ENCODE data around the gene MDN1. TPM values are rescaled to one million over a fixed set of nuclear protein-coding genes. Genes with fewer than 3 reads are reported as not detected.
A peak's percentile ranks its signal among the peaks of the same experiment; 100 is the strongest.

MDN1 gene, protein sequence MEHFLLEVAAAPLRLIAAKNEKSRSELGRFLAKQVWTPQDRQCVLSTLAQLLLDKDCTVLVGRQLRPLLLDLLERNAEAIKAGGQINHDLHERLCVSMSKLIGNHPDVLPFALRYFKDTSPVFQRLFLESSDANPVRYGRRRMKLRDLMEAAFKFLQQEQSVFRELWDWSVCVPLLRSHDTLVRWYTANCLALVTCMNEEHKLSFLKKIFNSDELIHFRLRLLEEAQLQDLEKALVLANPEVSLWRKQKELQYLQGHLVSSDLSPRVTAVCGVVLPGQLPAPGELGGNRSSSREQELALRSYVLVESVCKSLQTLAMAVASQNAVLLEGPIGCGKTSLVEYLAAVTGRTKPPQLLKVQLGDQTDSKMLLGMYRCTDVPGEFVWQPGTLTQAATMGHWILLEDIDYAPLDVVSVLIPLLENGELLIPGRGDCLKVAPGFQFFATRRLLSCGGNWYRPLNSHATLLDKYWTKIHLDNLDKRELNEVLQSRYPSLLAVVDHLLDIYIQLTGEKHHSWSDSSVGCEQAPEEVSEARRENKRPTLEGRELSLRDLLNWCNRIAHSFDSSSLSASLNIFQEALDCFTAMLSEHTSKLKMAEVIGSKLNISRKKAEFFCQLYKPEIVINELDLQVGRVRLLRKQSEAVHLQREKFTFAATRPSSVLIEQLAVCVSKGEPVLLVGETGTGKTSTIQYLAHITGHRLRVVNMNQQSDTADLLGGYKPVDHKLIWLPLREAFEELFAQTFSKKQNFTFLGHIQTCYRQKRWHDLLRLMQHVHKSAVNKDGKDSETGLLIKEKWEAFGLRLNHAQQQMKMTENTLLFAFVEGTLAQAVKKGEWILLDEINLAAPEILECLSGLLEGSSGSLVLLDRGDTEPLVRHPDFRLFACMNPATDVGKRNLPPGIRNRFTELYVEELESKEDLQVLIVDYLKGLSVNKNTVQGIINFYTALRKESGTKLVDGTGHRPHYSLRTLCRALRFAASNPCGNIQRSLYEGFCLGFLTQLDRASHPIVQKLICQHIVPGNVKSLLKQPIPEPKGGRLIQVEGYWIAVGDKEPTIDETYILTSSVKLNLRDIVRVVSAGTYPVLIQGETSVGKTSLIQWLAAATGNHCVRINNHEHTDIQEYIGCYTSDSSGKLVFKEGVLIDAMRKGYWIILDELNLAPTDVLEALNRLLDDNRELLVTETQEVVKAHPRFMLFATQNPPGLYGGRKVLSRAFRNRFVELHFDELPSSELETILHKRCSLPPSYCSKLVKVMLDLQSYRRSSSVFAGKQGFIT (N-terminal part only)
- 43.4 to 52.0 TPM (median 47.1 TPM) in 3 replicates for total RNA-seq

GRCh38 chr6:89819336-89820130 lies at the start of gene MDN1:
Gene MDN1 (minus strand): TSS chr6:89819794. CDS start chr6:89819607, 187 bp downstream.
- TF ChIP-seq, protein P1, sequence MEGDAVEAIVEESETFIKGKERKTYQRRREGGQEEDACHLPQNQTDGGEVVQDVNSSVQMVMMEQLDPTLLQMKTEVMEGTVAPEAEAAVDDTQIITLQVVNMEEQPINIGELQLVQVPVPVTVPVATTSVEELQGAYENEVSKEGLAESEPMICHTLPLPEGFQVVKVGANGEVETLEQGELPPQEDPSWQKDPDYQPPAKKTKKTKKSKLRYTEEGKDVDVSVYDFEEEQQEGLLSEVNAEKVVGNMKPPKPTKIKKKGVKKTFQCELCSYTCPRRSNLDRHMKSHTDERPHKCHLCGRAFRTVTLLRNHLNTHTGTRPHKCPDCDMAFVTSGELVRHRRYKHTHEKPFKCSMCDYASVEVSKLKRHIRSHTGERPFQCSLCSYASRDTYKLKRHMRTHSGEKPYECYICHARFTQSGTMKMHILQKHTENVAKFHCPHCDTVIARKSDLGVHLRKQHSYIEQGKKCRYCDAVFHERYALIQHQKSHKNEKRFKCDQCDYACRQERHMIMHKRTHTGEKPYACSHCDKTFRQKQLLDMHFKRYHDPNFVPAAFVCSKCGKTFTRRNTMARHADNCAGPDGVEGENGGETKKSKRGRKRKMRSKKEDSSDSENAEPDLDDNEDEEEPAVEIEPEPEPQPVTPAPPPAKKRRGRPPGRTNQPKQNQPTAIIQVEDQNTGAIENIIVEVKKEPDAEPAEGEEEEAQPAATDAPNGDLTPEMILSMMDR (IDR thresholded peaks at IDR 0.05; ENCODE audit: unreplicated experiment) = no peak
- DNase-seq (ENCODE audit: low spot score in 2 of 2, unreplicated experiment in 2 of 2) = peak; percentile 77 to 90
- H3K4me3 Mint-ChIP-seq = peak within 1 kb of the TSS; percentile 79
- peak within 1 kb of the TSS; percentile 93 for H3K27ac Mint-ChIP-seq
- no peaks in the 10 kb centered on the region for H3K36me3 Mint-ChIP-seq
- peaks cover 24% of the 10 kb centered on the region for H3K4me1 Mint-ChIP-seq
- no peaks in the 10 kb centered on the region for H3K27me3 Mint-ChIP-seq (ENCODE audit: low read depth)
- no peaks in the 10 kb centered on the region for H3K9me3 Mint-ChIP-seq

GRCh38 chr6:89866024-89866678 lies 46.6 kb upstream of the MDN1 start:
- Mint-ChIP-seq H3K4me1 (no peaks in the 10 kb centered on the region), H3K27ac (no peak overlapping the region), H3K4me3 (no peak overlapping the region), H3K27me3 (ENCODE audit: low read depth) (no peaks in the 10 kb centered on the region), H3K36me3 (peaks cover 70% of the 10 kb centered on the region), H3K9me3 (peaks cover 20% of the 10 kb centered on the region)
- DNase-seq (ENCODE audit: low spot score in 2 of 2, unreplicated experiment in 2 of 2) = no peak
- TF ChIP-seq, protein P1 (IDR thresholded peaks at IDR 0.05; ENCODE audit: unreplicated experiment) = no peak

DNA sequence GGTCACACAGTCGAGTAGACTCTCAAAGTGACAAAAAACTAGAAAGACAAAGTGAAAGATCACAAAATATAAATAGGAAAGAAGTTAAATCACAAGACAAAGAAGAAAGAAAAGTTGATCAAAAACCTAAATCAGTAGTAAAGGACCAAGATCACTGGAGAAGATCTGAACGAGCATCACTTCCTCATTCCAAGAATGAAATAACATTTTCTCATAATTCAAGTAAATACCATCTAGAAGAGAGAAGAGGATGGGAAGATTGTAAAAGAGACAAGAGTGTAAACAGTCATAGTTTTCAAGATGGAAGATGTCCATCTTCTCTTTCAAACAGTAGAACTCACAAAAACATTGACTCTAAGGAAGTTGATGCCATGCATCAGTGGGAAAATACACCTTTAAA lies 43.1 kb upstream of the MDN1 start:
- no peak overlapping the region for H3K27ac Mint-ChIP-seq
- H3K36me3 Mint-ChIP-seq = peaks cover 64% of the 10 kb centered on the region
- H3K27me3 Mint-ChIP-seq (ENCODE audit: low read depth) = no peaks in the 10 kb centered on the region
- peaks cover 20% of the 10 kb centered on the region for H3K9me3 Mint-ChIP-seq
- H3K4me3 Mint-ChIP-seq = no peak overlapping the region
- no peaks in the 10 kb centered on the region for H3K4me1 Mint-ChIP-seq
- no peak for DNase-seq (ENCODE audit: low spot score in 2 of 2, unreplicated experiment in 2 of 2)
- TF ChIP-seq, protein P1 (IDR thresholded peaks at IDR 0.05; ENCODE audit: unreplicated experiment) = no peak

DNA sequence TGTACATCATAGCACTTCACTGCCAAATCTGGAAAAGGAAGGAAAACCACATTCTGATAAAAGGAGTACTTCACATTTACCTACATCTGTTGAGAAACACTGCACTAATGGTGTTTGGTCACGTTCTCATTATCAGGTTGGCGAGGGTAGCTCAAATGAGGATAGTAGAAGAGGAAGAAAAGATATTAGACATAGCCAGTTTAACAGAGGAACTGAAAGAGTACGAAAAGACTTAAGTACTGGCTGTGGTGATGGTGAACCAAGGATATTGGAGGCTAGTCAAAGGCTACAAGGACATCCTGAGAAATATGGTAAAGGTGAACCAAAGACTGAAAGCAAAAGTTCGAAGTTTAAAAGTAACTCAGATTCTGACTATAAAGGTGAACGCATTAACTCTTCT lies 42.7 kb upstream of the MDN1 start:
- no peak overlapping the region for H3K27ac Mint-ChIP-seq
- no peaks in the 10 kb centered on the region for H3K27me3 Mint-ChIP-seq (ENCODE audit: low read depth)
- TF ChIP-seq, protein P1 (IDR thresholded peaks at IDR 0.05; ENCODE audit: unreplicated experiment) = no peak
- H3K36me3 Mint-ChIP-seq = peaks cover 60% of the 10 kb centered on the region
- no peaks in the 10 kb centered on the region for H3K4me1 Mint-ChIP-seq
- no peak overlapping the region for H3K4me3 Mint-ChIP-seq
- no peak for DNase-seq (ENCODE audit: low spot score in 2 of 2, unreplicated experiment in 2 of 2)
- H3K9me3 Mint-ChIP-seq = peaks cover 20% of the 10 kb centered on the region
